Suprapubic skin (tissue), 4 donors: Measurements from ENCODE around the gene KCNJ9. TPM values are rescaled to one million over a fixed set of nuclear protein-coding genes. Genes with fewer than 3 reads are reported as not detected.

Experiments
- DNase-seq, 2 donors: peaks; one replicate each; pipeline ENCODE4 v3.0.0-alpha.2; 2019; ENCODE audit warnings: low spot score in 2 of 2
- H3K27ac ChIP-seq: fragments of 200-600 bp; sonication (generic); one replicate; pipeline ENCODE4 v1.5.1; 2019
- H3K27me3 ChIP-seq: fragments of 200-600 bp; sonication (generic); one replicate; pipeline ENCODE4 v1.5.1; 2019
- H3K36me3 ChIP-seq: fragments of 200-600 bp; sonication (generic); one replicate; pipeline ENCODE4 v1.5.1; 2019
- H3K4me1 ChIP-seq: fragments of 200-600 bp; sonication (generic); one replicate; pipeline ENCODE4 v1.5.1; 2019
- H3K4me3 ChIP-seq: fragments of 200-600 bp; sonication (generic); one replicate; pipeline ENCODE4 v1.5.1; 2019; ENCODE audit warnings: mild to moderate bottlenecking
- H3K9me3 ChIP-seq: fragments of 200-600 bp; sonication (generic); one replicate; pipeline ENCODE4 v1.5.1; 2019
- EP300 ChIP-seq: sonication (generic); formaldehyde crosslinking; IDR thresholded peaks from one replicate; pipeline ENCODE4 v1.6.1; 2017; ENCODE audit warnings: antibody characterized with exemption
- POLR2A ChIP-seq, 2 donors: fragments of 450-650 bp; IDR thresholded peaks; one replicate each; pipeline ENCODE4 v1.6.1; 2017; ENCODE audit warnings: antibody characterized with exemption in 2 of 2, mild to moderate bottlenecking in 2 of 2, moderate library complexity in 2 of 2
- POLR2AphosphoS5 ChIP-seq, 3 donors: sonication (generic); formaldehyde crosslinking; IDR thresholded peaks; one replicate each; pipeline ENCODE4 v1.6.1; 2017; ENCODE audit warnings: antibody characterized with exemption in 3 of 3
- WGBS: methylation state at CpG from one replicate; pipeline ENCODE4 v1.1.5; 2018; 5-methylcytosine and 5-hydroxymethylcytosine counted together
- total RNA-seq, 4 donors: library from RNA; depleted of rRNA; stranded (reverse); fragments of >200 nt; gene quantifications; one replicate each; pipeline ENCODE4 v1.1.0, GENCODE V29; 2016
- TF ChIP-seq, protein P1 (sequence below), 2 donors: fragments of 200-600 bp in 1 of 2; fragments of 450-650 bp in 1 of 2; sonication (generic) in 1 of 2; IDR thresholded peaks; one replicate each; pipeline ENCODE4 v1.5.1; 2016 to 2019; ENCODE audit warnings: antibody characterized with exemption in 2 of 2, mild to moderate bottlenecking in 1 of 2, moderate library complexity in 1 of 2

KCNJ9 gene
- total RNA-seq, 4 donors from 2014 or later: 0.13 TPM; not detected in 3

DNA sequence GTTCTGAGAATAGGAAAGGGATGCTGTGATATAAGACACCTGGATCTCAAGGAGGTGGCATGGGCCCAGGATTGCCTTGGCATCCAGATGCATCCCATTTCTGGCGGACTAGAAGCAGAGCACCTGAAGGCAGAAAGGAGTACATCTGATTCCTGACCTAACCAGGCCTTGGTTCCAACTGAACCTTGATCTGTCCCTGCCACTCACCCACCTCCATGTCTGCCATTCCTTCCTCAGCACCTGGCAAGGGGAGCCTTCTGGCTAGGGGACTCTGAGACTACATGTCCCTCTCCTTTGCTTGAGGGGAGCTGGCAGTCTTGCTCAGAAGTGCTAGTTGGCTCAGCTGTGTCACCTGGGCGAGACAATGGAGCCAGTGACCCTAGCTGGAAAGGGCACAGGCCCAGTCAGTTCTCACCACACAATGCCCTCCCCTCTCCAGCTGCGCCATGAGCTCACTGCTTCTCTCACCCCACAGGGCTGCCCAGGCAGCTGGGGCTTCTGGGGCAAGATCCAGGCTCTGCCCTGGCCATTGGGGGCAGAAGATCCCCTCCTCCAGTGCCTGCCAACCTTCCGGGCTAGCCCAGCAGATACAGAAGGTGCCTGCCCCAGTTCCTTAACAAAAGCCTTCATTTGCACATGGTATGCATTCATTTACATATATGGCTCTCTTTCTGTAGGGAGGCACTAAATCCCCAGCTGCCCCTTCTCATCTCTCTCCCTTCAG, 14.2 kb downstream of the KCNJ9 start:
- DNase-seq: no peak
- Histone ChIP-seq H3K4me1 (peaks cover 40% of the 10 kb centered on the region), H3K9me3 (no peaks in the 10 kb centered on the region), H3K27ac (no peak overlapping the region), H3K27me3 (no peaks in the 10 kb centered on the region), H3K4me3 (no peak overlapping the region), H3K36me3 (peaks cover 43% of the 10 kb centered on the region)
- TF ChIP-seq POLR2A (IDR thresholded peaks at IDR 0.05): no peak
- no peak for TF ChIP-seq POLR2AphosphoS5 (IDR thresholded peaks at IDR 0.05)
- TF ChIP-seq EP300: no peak
- TF ChIP-seq, protein P1, sequence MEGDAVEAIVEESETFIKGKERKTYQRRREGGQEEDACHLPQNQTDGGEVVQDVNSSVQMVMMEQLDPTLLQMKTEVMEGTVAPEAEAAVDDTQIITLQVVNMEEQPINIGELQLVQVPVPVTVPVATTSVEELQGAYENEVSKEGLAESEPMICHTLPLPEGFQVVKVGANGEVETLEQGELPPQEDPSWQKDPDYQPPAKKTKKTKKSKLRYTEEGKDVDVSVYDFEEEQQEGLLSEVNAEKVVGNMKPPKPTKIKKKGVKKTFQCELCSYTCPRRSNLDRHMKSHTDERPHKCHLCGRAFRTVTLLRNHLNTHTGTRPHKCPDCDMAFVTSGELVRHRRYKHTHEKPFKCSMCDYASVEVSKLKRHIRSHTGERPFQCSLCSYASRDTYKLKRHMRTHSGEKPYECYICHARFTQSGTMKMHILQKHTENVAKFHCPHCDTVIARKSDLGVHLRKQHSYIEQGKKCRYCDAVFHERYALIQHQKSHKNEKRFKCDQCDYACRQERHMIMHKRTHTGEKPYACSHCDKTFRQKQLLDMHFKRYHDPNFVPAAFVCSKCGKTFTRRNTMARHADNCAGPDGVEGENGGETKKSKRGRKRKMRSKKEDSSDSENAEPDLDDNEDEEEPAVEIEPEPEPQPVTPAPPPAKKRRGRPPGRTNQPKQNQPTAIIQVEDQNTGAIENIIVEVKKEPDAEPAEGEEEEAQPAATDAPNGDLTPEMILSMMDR (IDR thresholded peaks at IDR 0.05): no peak
- WGBS: 68% methylated on average over 4 of the region's 4 CpGs

DNA sequence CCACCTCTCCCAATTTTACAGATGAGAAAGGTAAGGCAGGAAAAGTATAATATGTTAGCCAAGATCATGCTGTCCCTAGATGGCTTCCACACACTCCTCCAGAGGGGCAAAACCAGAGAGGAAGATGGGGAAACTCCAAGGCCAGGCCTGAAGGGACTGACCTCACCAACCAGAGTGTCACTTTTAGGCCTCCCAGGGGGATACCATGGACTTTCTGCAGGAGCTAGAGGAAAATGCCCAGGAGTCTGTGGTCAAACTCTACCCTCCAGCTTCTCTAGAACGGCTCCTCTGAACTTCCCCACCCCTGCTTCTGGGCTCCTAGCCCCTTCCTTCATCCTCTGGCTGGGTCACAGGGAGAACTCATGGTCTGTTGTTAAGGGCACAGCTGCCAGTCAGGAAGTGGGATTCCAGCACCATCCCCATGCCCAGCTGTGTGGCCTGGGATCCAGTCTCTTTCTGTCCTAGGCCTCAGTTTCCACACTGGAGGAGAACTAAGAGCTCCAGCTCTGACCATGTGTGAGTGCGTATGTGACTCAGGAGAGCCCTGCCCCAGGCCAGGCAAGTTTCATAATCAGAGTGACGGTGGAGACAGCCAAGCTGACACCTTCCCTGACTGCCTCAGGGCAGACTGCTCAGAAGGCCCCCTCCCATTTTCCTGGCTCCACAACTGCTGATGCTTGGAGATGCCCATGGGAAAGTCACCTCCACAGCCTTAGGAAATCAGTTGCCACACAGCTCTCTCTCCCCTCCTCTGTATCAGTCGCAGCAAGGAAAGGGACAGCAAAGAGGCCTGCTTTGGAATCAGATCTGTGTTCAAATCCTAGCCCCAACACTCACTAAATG, 15.2 kb downstream of the KCNJ9 start:
- WGBS: 30% methylated on average over 4 of the region's 4 CpGs
- Histone ChIP-seq H3K27me3 (no peaks in the 10 kb centered on the region), H3K36me3 (peaks cover 33% of the 10 kb centered on the region), H3K4me3 (peak overlapping the region; percentile 79), H3K27ac (peak overlapping the region; percentile 84), H3K4me1 (peaks cover 47% of the 10 kb centered on the region), H3K9me3 (no peaks in the 10 kb centered on the region)
- DNase-seq: peak in 1 of 2 donors; percentile 87
- TF ChIP-seq POLR2A (IDR thresholded peaks at IDR 0.05) (no peak), POLR2AphosphoS5 (IDR thresholded peaks at IDR 0.05) (peak in 1 of 3 donors; percentile 17)

DNA sequence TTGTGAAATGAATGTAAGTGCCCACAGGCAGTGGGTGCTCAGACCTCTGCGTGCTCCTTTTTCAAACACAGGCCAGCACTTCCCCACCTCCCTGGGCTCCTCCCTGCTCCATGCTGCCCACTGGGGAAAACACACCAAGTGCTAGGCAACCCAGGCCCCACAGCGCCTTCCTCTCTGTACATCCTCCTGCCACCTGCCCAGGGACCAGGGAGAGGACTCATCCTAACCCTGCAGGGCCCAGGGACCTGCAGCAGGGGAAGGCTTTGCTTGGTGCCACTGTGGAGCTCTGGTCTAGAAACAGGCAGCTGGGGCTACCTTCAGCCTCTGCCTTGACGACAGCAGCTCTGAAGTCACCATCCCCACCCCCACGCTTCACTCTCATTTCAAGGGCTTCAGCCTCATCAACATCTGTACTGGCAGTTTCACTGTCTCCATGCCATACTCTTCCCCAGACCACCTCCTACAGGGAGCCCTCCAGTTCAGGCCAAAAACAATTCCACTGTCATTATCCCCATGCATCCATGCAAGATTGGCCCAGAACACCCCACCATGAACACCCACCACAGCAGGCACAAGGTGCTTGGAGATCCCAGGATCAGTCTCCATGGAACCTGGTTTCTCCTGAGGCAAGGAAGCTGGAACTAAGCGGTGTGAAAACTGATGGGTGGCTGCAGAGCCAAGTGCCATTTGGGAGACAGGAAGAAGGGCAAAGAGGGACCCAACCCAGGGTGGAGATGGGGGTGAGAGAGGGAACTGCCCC, 16.0 kb downstream of the KCNJ9 start:
- peaks cover 56% of the 10 kb centered on the region for H3K4me1 ChIP-seq
- peak overlapping the region; percentile 84 for H3K27ac ChIP-seq
- H3K36me3 ChIP-seq: peaks cover 25% of the 10 kb centered on the region
- DNase-seq: no peak
- no peaks in the 10 kb centered on the region for H3K27me3 ChIP-seq
- no peak for TF ChIP-seq POLR2A (IDR thresholded peaks at IDR 0.05)
- TF ChIP-seq, protein P1 (IDR thresholded peaks at IDR 0.05): no peak
- TF ChIP-seq POLR2AphosphoS5 (IDR thresholded peaks at IDR 0.05): no peak
- no peak for TF ChIP-seq EP300
- 34% methylated on average over 4 of the region's 5 CpGs for WGBS
- no peaks in the 10 kb centered on the region for H3K9me3 ChIP-seq
- peak overlapping the region; percentile 79 for H3K4me3 ChIP-seq

DNA sequence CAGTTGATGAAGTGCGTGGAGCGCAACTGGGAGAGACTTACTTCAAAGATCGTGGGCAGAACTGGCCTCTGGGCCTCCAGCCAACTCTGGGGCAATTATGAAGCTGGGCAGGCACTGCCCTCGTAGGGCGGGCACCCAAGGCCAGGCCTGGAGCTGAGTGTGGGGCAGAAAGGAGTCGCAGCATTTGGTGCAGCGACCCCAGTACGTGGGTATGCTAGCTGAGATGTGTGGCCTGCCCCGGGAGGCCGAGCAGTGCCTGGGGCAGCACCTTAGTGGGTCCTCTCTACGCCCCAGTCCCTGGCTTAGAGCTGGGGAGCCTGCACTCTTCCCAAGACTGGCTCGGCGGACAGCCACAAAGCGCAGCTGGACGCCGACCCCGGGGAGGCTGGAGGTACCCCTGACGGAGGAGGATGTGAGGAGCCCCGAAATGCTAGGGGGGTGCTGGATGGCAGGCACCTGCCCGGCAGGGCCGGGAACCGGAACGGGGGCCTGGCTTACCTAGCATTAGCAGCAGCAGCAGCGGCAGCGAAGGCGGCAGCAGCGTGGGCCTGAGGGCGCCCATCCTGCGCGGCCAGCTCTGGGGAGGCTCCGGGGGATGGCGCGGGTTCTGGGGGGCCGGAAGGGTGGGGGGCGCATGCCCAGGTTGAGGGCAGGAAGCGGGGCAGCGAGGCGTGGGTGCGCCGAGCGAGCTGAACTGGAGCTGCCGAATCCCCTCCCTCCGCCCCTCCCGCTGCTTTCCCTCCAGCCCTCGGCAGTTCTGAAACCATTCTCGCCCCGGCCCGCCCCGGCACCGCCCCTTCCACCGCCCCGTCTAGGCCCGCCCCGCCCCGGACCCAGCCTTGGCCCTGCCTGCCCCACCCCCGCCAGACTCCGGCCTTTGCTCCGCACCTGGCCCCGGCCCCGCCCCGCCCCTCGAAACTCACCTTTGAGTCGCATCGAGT, 16.8 kb downstream of the KCNJ9 start, which contains the start of gene IGSF8:
TSS of gene IGSF8 (minus strand) at position 709 of the 941 bp plus-strand sequence. CDS start at position 562, 147 bp downstream.
- WGBS: 3% methylated on average over 21 of the region's 64 CpGs
- TF ChIP-seq EP300 (no peak), POLR2A (IDR thresholded peaks at IDR 0.05) (no peak), POLR2AphosphoS5 (IDR thresholded peaks at IDR 0.05) (no peak)
- TF ChIP-seq, protein P1 (IDR thresholded peaks at IDR 0.05): no peak
- H3K9me3 ChIP-seq: no peaks in the 10 kb centered on the region
- H3K36me3 ChIP-seq: peaks cover 17% of the 10 kb centered on the region
- peak within 1 kb of the TSS; percentile 84 for H3K27ac ChIP-seq
- H3K4me1 ChIP-seq: peaks cover 59% of the 10 kb centered on the region
- H3K27me3 ChIP-seq: no peaks in the 10 kb centered on the region
- H3K4me3 ChIP-seq: peak within 1 kb of the TSS; percentile 79
- peak; percentile 96 to 97 for DNase-seq
